Activated naive CD8-positive, alpha-beta T cell treated with anti-CD3 and anti-CD28 coated beads for 36 hours (primary cell): ENCODE measurements around the gene ARHGAP42. TPM values are rescaled to one million over a fixed set of nuclear protein-coding genes. Genes with fewer than 3 reads are reported as not detected.
"Not testable (repeated sequence)": the region's sequence is repeated elsewhere in the genome, so short reads cannot be mapped to it uniquely, and the experiment has no call there.

Experiments used
- DNase-seq: peaks from one replicate; pipeline ENCODE4 v3.0.0; 2021
- H3K27ac Mint-ChIP-seq: one replicate; pipeline ENCODE4 v1.8.0; 2022; ENCODE audit warnings: mild to moderate bottlenecking, moderate library complexity, mixed read lengths
- H3K27me3 Mint-ChIP-seq: one replicate; pipeline ENCODE4 v1.8.0; 2022; ENCODE audit warnings: mild to moderate bottlenecking, mixed read lengths
- H3K36me3 Mint-ChIP-seq: one replicate; pipeline ENCODE4 v1.8.0; 2021; ENCODE audit warnings: mild to moderate bottlenecking, mixed read lengths
- H3K4me1 Mint-ChIP-seq: one replicate; pipeline ENCODE4 v1.8.0; 2021; ENCODE audit warnings: mixed read lengths
- H3K4me3 Mint-ChIP-seq: one replicate; pipeline ENCODE4 v1.8.0; 2022; ENCODE audit warnings: mild to moderate bottlenecking, moderate library complexity, mixed read lengths
- H3K9me3 Mint-ChIP-seq: one replicate; pipeline ENCODE4 v1.8.0; 2022; ENCODE audit warnings: mixed read lengths
- total RNA-seq, 2 experiments: library from RNA; stranded (reverse); gene quantifications; one replicate each; pipeline ENCODE4 v1.2.3, GENCODE V29; 2021

The ARHGAP42 gene
- total RNA-seq, 2 experiments from 2014 or later: 0.22 to 0.58 TPM

DNA sequence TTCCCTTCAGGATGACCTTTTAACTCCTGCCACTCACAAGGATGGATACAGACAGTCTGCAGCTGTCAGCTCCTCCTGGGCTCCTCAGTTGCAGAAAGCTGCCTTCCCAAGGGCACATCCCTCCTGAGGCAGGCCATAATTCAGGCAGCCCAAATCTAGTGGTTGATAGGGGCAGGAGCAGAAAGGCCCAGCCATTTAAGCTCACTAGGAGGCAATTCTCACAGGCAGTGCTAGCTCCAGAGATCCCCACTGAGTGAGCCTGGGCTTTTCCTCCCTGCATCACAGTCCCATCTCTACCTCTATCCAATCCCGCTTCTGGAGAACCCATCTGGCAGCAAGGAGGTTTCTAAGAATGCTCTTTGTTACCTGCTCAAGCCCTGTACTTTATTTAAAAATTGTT is 200.6 kb downstream of the ARHGAP42 start:
- H3K9me3 Mint-ChIP-seq: peaks cover 1% of the 10 kb centered on the region
- H3K27ac Mint-ChIP-seq: no peak overlapping the region
- H3K36me3 Mint-ChIP-seq: no peaks in the 10 kb centered on the region
- H3K4me1 Mint-ChIP-seq: no peaks in the 10 kb centered on the region
- no peak overlapping the region for H3K4me3 Mint-ChIP-seq
- H3K27me3 Mint-ChIP-seq: no peaks in the 10 kb centered on the region
- no peak for DNase-seq

DNA sequence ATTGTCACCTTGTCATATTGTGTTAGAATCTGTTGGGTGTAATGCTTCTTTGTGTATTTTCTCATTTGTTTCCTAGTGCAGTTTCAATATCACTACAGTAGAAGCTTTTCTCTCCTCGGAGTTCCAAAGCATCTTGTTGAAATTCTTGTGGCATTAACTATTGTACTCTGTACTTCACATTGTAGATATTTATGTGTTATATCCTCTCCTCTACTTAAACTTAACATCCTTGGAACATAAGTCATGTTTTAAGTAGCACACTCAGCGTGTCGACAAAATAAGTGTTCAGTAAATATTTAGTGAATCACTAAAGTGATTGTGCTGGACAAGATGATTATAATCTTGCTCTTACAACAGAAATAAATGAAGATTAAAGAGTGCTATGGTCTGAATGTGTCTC is 201.7 kb downstream of the ARHGAP42 start:
- Mint-ChIP-seq H3K27me3 (no peaks in the 10 kb centered on the region), H3K36me3 (no peaks in the 10 kb centered on the region), H3K4me1 (no peaks in the 10 kb centered on the region), H3K27ac (no peak overlapping the region), H3K4me3 (no peak overlapping the region), H3K9me3 (peaks cover 1% of the 10 kb centered on the region)
- no peak for DNase-seq

DNA sequence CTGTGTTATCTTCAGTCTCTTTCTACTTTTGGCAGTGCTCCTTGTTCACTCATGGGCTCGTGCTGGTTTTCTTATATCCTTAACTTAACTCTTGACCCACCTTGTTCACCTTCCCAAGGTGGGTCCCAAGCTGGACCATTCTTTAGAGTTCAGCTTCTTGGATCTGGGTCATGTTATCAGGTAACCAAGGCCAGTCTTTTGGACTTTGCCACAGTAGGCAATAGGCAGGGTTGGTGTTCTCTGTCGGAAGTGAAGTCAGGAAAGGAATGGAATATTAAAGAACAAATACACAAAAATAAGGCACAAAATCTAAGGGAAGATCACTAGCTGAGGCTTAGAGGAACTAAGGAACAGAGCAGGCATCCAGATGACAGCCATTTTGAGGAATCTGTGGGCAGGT is 202.7 kb downstream of the ARHGAP42 start:
- no peak for DNase-seq
- Mint-ChIP-seq H3K27me3 (no peaks in the 10 kb centered on the region), H3K27ac (no peak overlapping the region), H3K4me1 (no peaks in the 10 kb centered on the region), H3K4me3 (no peak overlapping the region), H3K9me3 (peaks cover 1% of the 10 kb centered on the region), H3K36me3 (no peaks in the 10 kb centered on the region)

DNA sequence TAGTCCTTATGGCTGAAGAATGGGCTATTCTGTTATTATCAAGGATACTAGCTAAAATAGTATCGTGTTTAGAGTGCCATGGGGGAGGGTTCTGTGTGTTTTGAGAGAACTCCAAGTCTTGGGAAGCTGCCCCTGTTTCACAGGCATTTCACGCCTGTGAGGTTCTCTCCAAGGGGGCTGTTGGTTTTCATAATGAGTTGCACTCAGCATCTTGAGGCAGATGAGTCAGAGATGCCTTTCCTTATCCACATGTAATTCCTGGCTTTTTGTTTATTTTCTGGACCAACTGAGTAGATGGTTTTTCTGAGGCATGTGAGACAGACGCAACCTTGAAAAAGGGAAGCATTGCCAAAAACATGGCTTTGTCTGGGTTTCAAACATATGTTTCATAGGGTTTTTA is 203.7 kb downstream of the ARHGAP42 start:
- H3K36me3 Mint-ChIP-seq: no peaks in the 10 kb centered on the region
- no peak for DNase-seq
- no peak overlapping the region for H3K4me3 Mint-ChIP-seq
- no peaks in the 10 kb centered on the region for H3K4me1 Mint-ChIP-seq
- no peaks in the 10 kb centered on the region for H3K9me3 Mint-ChIP-seq
- no peaks in the 10 kb centered on the region for H3K27me3 Mint-ChIP-seq
- H3K27ac Mint-ChIP-seq: no peak overlapping the region

DNA sequence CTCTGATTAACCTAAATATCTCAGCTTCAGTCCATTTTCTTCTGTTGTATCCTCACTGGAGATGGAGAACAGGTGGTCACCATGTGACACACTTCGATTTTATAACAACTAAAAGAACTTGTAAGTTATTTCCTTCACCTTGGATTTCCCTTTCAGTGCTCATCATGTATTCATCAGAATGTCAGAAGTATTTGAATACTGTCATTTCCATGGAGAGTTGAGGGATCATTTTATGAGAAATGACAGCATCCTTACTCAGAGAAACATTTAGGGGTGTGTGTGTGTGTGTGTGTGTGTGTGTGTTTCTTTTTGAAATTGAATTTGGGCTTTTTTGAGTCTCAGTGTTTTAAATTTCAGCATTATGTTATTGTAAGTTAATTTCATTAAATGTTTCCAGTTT is 205.8 kb downstream of the ARHGAP42 start:
- H3K4me1 Mint-ChIP-seq: no peaks in the 10 kb centered on the region
- no peaks in the 10 kb centered on the region for H3K36me3 Mint-ChIP-seq
- H3K4me3 Mint-ChIP-seq: no peak overlapping the region
- no peak for DNase-seq
- no peaks in the 10 kb centered on the region for H3K27me3 Mint-ChIP-seq
- H3K9me3 Mint-ChIP-seq: peaks cover 3% of the 10 kb centered on the region
- H3K27ac Mint-ChIP-seq: no peak overlapping the region

DNA sequence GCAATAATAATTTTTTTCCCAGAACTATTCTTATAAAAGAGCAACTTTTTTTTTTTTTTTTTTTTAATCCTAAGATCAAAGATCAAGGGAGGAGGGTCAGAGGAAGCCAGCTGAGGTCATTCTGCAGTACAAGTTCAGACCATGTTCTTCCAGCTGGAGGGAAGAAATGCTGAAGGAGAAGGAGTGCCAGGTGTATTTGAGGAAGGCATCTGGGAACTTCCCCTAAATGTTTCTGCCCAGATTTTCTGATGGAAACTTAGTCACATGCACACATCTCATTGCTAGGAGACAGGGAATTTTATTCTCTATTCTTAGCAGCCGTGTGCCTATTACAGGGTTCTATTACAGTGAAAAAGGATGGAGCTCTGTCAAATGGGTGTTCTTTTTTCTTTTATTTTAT is 208.4 kb downstream of the ARHGAP42 start:
- peaks cover 4% of the 10 kb centered on the region for H3K9me3 Mint-ChIP-seq
- peaks cover 2% of the 10 kb centered on the region for H3K27me3 Mint-ChIP-seq
- no peaks in the 10 kb centered on the region for H3K36me3 Mint-ChIP-seq
- DNase-seq: no peak
- H3K4me1 Mint-ChIP-seq: no peaks in the 10 kb centered on the region
- H3K4me3 Mint-ChIP-seq: no peak overlapping the region
- no peak overlapping the region for H3K27ac Mint-ChIP-seq

DNA sequence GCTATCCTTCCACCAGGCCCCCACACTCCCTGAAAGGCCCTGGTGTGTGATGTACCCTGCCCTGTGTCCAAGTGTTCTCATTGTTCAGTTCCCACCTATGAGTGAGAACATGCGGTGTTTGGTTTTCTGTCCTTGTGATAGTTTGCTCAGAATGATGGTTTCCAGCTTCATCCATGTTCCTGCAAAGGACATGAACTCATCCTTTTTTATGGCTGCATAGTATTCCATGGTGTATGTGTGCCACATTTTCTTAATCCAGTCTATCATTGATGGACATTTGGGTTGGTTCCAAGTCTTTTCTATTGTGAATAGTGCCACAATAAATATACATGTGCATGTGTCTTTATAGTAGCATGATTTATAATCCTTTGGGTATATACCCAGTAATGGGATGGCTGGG is 208.9 kb downstream of the ARHGAP42 start:
- not testable (repeated sequence) for H3K9me3 Mint-ChIP-seq, H3K4me1 Mint-ChIP-seq, DNase-seq, H3K27me3 Mint-ChIP-seq, H3K4me3 Mint-ChIP-seq, H3K36me3 Mint-ChIP-seq, H3K27ac Mint-ChIP-seq

DNA sequence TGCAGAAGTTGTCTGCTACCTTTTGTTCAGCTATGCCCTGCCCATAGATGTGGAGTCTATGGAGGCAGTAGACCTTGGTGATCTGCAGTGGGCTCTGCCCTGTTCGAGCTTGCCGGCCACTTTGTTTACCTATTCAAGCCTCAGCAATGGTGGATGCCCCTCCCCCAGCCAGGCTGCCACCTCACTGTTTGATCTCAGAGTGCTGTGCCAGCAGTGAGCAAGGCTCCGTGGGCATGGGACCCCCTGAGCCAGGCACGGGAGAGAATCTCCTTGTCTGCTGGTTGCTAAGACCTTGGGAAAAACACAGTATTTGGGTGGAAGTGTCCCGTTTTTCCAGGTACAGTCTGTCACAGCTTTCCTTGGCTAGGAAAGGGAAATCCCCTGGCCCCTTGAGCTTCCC is 214.4 kb downstream of the ARHGAP42 start:
- not testable (repeated sequence) for H3K27ac Mint-ChIP-seq, DNase-seq, H3K9me3 Mint-ChIP-seq, H3K4me1 Mint-ChIP-seq, H3K36me3 Mint-ChIP-seq, H3K27me3 Mint-ChIP-seq, H3K4me3 Mint-ChIP-seq

DNA sequence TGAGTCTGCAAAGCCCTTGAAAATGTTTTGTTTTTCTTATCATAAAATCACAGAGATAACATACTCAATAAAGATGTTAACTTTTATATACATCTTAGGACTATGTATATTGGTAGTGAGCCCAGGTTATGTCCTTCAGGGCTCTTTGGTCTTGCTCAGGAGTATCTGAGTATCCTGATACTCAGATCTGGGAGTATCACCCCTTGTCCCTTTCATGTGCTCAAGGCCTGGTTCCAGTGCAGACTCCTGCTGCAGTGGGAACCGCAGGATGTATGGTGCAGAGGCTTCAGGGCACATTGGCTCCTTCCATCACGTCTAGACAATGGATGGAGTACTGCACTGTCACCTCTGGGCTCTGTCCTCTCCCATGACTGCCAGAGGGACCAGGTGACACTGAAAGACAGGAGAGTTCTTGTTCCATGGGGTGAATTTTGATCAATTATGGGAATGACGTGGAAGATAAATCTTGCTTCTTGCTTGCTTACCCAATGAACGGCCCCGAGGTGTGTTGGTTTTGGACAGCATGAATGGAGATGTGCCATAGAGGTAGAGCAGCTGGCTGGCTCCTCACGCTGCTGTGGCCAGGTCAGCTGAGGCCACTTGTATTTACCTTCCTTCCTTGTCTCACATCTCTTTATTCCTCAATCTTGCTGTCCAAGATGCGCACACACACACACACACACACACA is 215.5 kb downstream of the ARHGAP42 start:
- Mint-ChIP-seq H3K27ac (no peak overlapping the region), H3K27me3 (peaks cover 4% of the 10 kb centered on the region), H3K4me1 (no peaks in the 10 kb centered on the region), H3K4me3 (no peak overlapping the region), H3K36me3 (no peaks in the 10 kb centered on the region), H3K9me3 (peaks cover 2% of the 10 kb centered on the region)
- DNase-seq: no peak

DNA sequence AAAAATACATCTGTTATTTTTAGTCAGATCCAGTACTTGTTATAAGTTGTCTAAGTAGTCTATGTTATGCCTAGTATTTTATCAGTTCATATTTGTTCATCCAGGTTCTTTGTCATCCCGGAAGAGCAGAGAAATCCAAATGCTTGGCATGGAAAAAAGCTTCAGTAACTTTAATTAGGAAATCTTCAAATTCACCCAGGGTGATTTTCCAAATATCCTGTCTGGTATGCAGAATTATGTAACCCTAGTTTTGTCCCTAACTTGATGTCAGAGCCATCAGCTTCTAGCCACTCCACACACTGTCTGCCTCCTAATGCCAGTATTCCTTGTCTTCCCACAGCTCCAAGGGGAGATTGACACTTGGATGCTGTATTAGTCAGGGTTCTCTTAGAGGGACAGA is 216.2 kb downstream of the ARHGAP42 start:
- Mint-ChIP-seq H3K27ac (no peak overlapping the region), H3K27me3 (peaks cover 4% of the 10 kb centered on the region), H3K36me3 (no peaks in the 10 kb centered on the region), H3K4me1 (no peaks in the 10 kb centered on the region), H3K4me3 (no peak overlapping the region), H3K9me3 (peaks cover 2% of the 10 kb centered on the region)
- no peak for DNase-seq

DNA sequence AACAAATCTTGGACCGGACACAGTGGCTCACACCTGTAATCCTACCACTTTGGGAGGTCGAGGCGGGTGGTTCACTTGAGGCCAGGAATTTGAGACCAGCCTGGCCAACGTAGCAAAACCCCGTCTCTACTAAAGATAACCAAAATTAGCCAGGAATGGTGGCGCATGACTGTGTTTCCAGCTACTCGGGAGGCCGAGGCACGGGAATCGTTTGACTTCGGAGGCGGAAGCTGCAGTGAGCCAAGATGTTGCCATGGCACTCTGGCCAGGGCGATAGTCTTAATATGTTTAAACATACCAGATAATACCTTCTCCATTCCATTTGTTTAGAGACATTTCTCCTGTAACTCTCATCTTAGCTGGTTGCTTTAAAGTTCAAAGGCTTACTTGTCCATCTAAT is 218.6 kb downstream of the ARHGAP42 start:
- Mint-ChIP-seq H3K36me3 (no peaks in the 10 kb centered on the region), H3K4me1 (no peaks in the 10 kb centered on the region), H3K9me3 (no peaks in the 10 kb centered on the region), H3K4me3 (no peak overlapping the region), H3K27ac (no peak overlapping the region), H3K27me3 (no peaks in the 10 kb centered on the region)
- DNase-seq: no peak

DNA sequence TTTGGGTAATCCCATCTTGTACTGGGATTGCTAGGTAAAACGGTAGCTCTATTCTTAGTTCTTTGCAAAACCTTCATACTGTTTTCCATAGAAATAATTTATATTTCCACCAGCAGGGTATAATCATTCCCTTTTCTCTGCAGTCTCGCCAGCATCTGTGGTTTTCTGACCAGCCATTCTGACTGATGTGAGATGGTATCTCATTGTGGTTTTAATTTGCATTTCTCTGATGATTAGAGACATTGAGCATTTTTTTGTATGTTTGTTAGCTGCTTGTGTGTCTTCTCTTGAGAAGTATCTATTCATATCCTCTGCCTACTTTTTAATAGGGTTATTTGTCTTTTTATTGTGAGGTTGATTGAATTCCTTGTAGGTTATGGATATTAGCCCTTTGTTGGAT is 221.7 kb downstream of the ARHGAP42 start:
- no peak for DNase-seq
- Mint-ChIP-seq H3K36me3 (no peaks in the 10 kb centered on the region), H3K27me3 (no peaks in the 10 kb centered on the region), H3K4me3 (no peak overlapping the region), H3K9me3 (no peaks in the 10 kb centered on the region), H3K27ac (no peak overlapping the region), H3K4me1 (no peaks in the 10 kb centered on the region)

DNA sequence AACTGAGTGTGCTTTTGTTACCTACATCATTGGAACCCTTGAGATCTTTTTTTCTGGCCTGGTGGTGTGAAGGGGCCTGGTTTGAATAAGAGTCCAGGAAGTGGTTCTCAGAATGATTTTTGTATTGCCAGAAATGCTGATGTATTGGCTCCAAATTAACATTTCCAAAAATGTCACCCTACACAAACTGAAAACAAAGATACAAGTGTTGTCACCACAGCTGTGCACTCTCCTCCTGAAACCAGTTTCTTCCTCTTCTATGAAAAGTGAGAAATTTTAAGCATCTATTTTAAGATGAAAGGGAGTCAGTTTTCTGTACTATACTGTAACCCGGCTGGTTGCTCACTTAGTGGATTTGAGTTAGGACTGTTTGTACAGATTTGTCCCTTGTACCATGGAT is 223.7 kb downstream of the ARHGAP42 start:
- Mint-ChIP-seq H3K9me3 (no peaks in the 10 kb centered on the region), H3K27me3 (no peaks in the 10 kb centered on the region), H3K4me3 (no peak overlapping the region), H3K27ac (no peak overlapping the region), H3K4me1 (no peaks in the 10 kb centered on the region), H3K36me3 (no peaks in the 10 kb centered on the region)
- no peak for DNase-seq

DNA sequence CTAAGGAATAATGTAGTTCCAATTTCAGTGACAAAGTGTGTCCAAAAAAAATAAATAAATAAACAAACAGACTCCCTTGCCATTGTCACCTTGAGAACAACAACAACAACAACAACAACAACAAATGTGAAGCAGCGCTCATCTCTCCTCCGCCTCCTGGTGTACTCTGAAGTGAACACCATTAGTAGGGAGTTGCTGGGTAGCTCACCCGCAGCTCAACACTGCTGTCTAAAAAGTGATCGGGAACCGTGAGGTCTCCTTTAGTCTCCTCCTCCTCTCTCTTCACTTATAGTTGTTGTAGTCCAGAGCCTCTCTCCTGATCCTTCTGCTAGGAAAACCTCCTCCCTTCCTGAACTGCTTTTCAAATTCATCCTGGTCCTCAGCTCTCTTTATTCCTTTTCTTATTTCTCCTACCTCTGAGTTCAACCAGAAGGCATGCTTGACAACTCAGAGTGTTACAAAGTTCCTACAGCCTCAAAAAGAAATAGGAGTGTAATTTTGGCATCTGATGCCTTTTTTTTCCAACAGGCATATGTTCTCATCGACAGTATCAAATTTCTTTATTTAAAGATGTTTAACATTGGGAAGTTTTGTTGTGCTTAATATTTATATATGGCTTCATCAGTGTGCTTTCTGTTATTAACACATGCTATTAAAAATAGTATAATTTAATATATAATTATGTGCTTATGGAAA is 227.5 kb downstream of the ARHGAP42 start:
- Mint-ChIP-seq H3K9me3 (no peaks in the 10 kb centered on the region), H3K27ac (no peak overlapping the region), H3K27me3 (no peaks in the 10 kb centered on the region), H3K4me1 (no peaks in the 10 kb centered on the region), H3K4me3 (no peak overlapping the region), H3K36me3 (no peaks in the 10 kb centered on the region)
- no peak for DNase-seq

DNA sequence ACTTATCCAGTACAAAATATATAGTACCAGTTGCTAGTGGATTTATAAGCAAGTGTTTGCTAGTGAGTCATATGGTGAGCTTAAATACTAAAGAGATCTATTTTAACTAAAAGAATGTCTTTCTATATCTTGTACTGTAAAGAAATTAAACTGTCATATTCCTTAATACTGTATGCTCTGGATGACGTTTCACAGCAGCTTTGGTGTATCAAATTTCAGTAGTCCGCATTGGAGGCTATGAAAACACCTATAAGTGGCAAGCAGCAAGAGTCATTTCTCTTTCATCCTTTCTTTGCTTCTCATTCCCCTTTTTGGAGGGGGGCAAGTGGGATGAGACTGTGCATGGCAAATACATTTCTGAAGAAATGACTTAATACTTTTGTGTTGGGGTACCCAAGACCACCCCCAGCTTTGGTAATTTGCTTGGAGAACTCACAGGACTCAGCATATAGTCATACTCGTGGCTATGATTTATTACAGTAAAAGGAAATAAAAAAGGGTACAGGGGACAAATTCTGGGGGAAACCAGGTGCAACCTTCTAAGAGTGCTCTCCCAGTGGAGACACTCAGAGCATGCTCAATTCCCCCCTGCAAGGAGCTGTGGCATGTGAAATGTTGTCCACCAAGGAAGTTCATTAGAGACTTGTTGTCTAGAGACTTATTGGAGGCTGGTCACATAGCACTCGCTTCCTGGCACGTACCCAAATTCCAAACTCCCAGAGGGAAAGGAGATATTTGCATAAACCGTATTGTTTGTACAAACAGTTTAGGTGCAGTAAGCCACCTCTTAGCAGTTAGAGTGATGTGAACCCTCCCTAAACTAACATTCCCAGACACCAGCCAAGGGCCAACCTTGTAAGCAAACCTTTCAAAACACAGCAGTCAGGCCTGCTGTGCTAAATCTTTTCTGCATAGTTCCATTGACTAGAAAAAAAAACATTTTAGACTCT is 231.7 kb downstream of the ARHGAP42 start:
- DNase-seq: no peak
- H3K27ac Mint-ChIP-seq: no peak overlapping the region
- no peak overlapping the region for H3K4me3 Mint-ChIP-seq
- no peaks in the 10 kb centered on the region for H3K9me3 Mint-ChIP-seq
- no peaks in the 10 kb centered on the region for H3K27me3 Mint-ChIP-seq
- H3K4me1 Mint-ChIP-seq: no peaks in the 10 kb centered on the region
- no peaks in the 10 kb centered on the region for H3K36me3 Mint-ChIP-seq
